ENCODE measurements around the gene ALOXE3.

The ALOXE3 gene

GRCh38 chr17:8101721-8102120, 16.6 kb downstream of the ALOXE3 start:
- H3K36me3 ChIP-seq (ENCODE audit: insufficient read depth, low read length) = no peaks in the 10 kb centered on the region
- no peak overlapping the region for H2AFZ ChIP-seq (ENCODE audit: low read depth, low read length)
- H3K4me1 ChIP-seq (ENCODE audit: insufficient read depth, low read length) = peaks cover 4% of the 10 kb centered on the region
- peaks cover 15% of the 10 kb centered on the region for H3K27me3 ChIP-seq (ENCODE audit: insufficient read depth, low read length)
- H3K4me3 ChIP-seq (ENCODE audit: low read length) = no peak overlapping the region
- no peaks in the 10 kb centered on the region for H3K9me3 ChIP-seq (ENCODE audit: low read length)

- Histone ChIP-seq H3K9me3 (ENCODE audit: low read length) (no peaks in the 10 kb centered on the region), H3K36me3 (ENCODE audit: insufficient read depth, low read length) (no peaks in the 10 kb centered on the region), H3K4me3 (ENCODE audit: low read length) (no peak overlapping the region), H3K27me3 (ENCODE audit: insufficient read depth, low read length) (peaks cover 10% of the 10 kb centered on the region), H3K4me1 (ENCODE audit: insufficient read depth, low read length) (peaks cover 4% of the 10 kb centered on the region), H2AFZ (ENCODE audit: low read depth, low read length) (no peak overlapping the region)
These were observed 17.6 kb downstream of the ALOXE3 start for GRCh38 chr17:8100763-8101162.

GRCh38 chr17:8100111-8100510, 18.2 kb downstream of the ALOXE3 start:
- no peaks in the 10 kb centered on the region for H3K36me3 ChIP-seq (ENCODE audit: insufficient read depth, low read length)

GRCh38 chr17:8096541-8096940, 21.8 kb downstream of the ALOXE3 start:
- peaks cover 4% of the 10 kb centered on the region for H3K27me3 ChIP-seq (ENCODE audit: insufficient read depth, low read length)
- no peak overlapping the region for H3K4me3 ChIP-seq (ENCODE audit: low read length)
- no peak overlapping the region for H2AFZ ChIP-seq (ENCODE audit: low read depth, low read length)
- no peaks in the 10 kb centered on the region for H3K9me3 ChIP-seq (ENCODE audit: low read length)
- no peaks in the 10 kb centered on the region for H3K36me3 ChIP-seq (ENCODE audit: insufficient read depth, low read length)
- H3K4me1 ChIP-seq (ENCODE audit: insufficient read depth, low read length) = peaks cover 4% of the 10 kb centered on the region

More at GRCh38 chr17:8100111-8100510, 18.2 kb downstream of the ALOXE3 start:
- H2AFZ ChIP-seq (ENCODE audit: low read depth, low read length) = no peak overlapping the region
- no peak overlapping the region for H3K4me3 ChIP-seq (ENCODE audit: low read length)
- H3K4me1 ChIP-seq (ENCODE audit: insufficient read depth, low read length) = peaks cover 4% of the 10 kb centered on the region
- H3K9me3 ChIP-seq (ENCODE audit: low read length) = no peaks in the 10 kb centered on the region
- peaks cover 12% of the 10 kb centered on the region for H3K27me3 ChIP-seq (ENCODE audit: insufficient read depth, low read length)

- H3K9me3 ChIP-seq (ENCODE audit: low read length) = no peaks in the 10 kb centered on the region
- H3K4me3 ChIP-seq (ENCODE audit: low read length) = no peak overlapping the region
- peaks cover 7% of the 10 kb centered on the region for H3K27me3 ChIP-seq (ENCODE audit: insufficient read depth, low read length)
- H2AFZ ChIP-seq (ENCODE audit: low read depth, low read length) = no peak overlapping the region
- peaks cover 4% of the 10 kb centered on the region for H3K4me1 ChIP-seq (ENCODE audit: insufficient read depth, low read length)
- no peaks in the 10 kb centered on the region for H3K36me3 ChIP-seq (ENCODE audit: insufficient read depth, low read length)
These were observed 23.0 kb downstream of the ALOXE3 start for GRCh38 chr17:8095361-8095760.

GRCh38 chr17:8091033-8091687, 27.2 kb downstream of the ALOXE3 start:
- no peaks in the 10 kb centered on the region for H3K36me3 ChIP-seq (ENCODE audit: insufficient read depth, low read length)
- no peak overlapping the region for H2AFZ ChIP-seq (ENCODE audit: low read depth, low read length)
- H3K27me3 ChIP-seq (ENCODE audit: insufficient read depth, low read length) = peaks cover 32% of the 10 kb centered on the region
- H3K4me3 ChIP-seq (ENCODE audit: low read length) = no peak overlapping the region
- H3K9me3 ChIP-seq (ENCODE audit: low read length) = no peaks in the 10 kb centered on the region
- H3K4me1 ChIP-seq (ENCODE audit: insufficient read depth, low read length) = no peaks in the 10 kb centered on the region

- Histone ChIP-seq H2AFZ (ENCODE audit: low read depth, low read length) (no peak overlapping the region), H3K36me3 (ENCODE audit: insufficient read depth, low read length) (no peaks in the 10 kb centered on the region), H3K27me3 (ENCODE audit: insufficient read depth, low read length) (peaks cover 39% of the 10 kb centered on the region), H3K4me1 (ENCODE audit: insufficient read depth, low read length) (no peaks in the 10 kb centered on the region), H3K9me3 (ENCODE audit: low read length) (no peaks in the 10 kb centered on the region), H3K4me3 (ENCODE audit: low read length) (no peak overlapping the region)
These were observed 28.6 kb downstream of the ALOXE3 start for GRCh38 chr17:8089728-8090127.

- Histone ChIP-seq H3K4me3 (ENCODE audit: low read length) (no peak overlapping the region), H3K4me1 (ENCODE audit: insufficient read depth, low read length) (no peaks in the 10 kb centered on the region), H3K9me3 (ENCODE audit: low read length) (no peaks in the 10 kb centered on the region), H2AFZ (ENCODE audit: low read depth, low read length) (no peak overlapping the region), H3K27me3 (ENCODE audit: insufficient read depth, low read length) (peaks cover 47% of the 10 kb centered on the region), H3K36me3 (ENCODE audit: insufficient read depth, low read length) (no peaks in the 10 kb centered on the region)
These were observed 30.4 kb downstream of the ALOXE3 start for GRCh38 chr17:8087952-8088230.

- no peak within 1 kb of the TSS for H2AFZ ChIP-seq (ENCODE audit: low read depth, low read length)
- H3K27me3 ChIP-seq (ENCODE audit: insufficient read depth, low read length) = peaks cover 47% of the 10 kb centered on the region
- no peaks in the 10 kb centered on the region for H3K4me1 ChIP-seq (ENCODE audit: insufficient read depth, low read length)
- H3K4me3 ChIP-seq (ENCODE audit: low read length) = no peak within 1 kb of the TSS
- H3K36me3 ChIP-seq (ENCODE audit: insufficient read depth, low read length) = no peaks in the 10 kb centered on the region
- H3K9me3 ChIP-seq (ENCODE audit: low read length) = no peaks in the 10 kb centered on the region
These were observed 31.0 kb downstream of the ALOXE3 start, which contains the start of gene ALOX12B for GRCh38 chr17:8087075-8087951. Gene ALOX12B, minus strand, starts transcription at chr17:8087716. Its CDS starts 274 bp downstream, at chr17:8087442.

GRCh38 chr17:8084250-8084649, 34.1 kb downstream of the ALOXE3 start:
- H3K4me1 ChIP-seq (ENCODE audit: insufficient read depth, low read length) = peaks cover 3% of the 10 kb centered on the region
- no peaks in the 10 kb centered on the region for H3K9me3 ChIP-seq (ENCODE audit: low read length)
- H3K27me3 ChIP-seq (ENCODE audit: insufficient read depth, low read length) = peaks cover 47% of the 10 kb centered on the region
- no peaks in the 10 kb centered on the region for H3K36me3 ChIP-seq (ENCODE audit: insufficient read depth, low read length)
- no peak overlapping the region for H3K4me3 ChIP-seq (ENCODE audit: low read length)
- no peak overlapping the region for H2AFZ ChIP-seq (ENCODE audit: low read depth, low read length)

GRCh38 chr17:8082292-8082691, 36.0 kb downstream of the ALOXE3 start:
- Histone ChIP-seq H3K36me3 (ENCODE audit: insufficient read depth, low read length) (no peaks in the 10 kb centered on the region), H3K9me3 (ENCODE audit: low read length) (no peaks in the 10 kb centered on the region), H3K4me3 (ENCODE audit: low read length) (no peak overlapping the region), H3K4me1 (ENCODE audit: insufficient read depth, low read length) (peaks cover 3% of the 10 kb centered on the region), H3K27me3 (ENCODE audit: insufficient read depth, low read length) (peaks cover 47% of the 10 kb centered on the region), H2AFZ (ENCODE audit: low read depth, low read length) (no peak overlapping the region)

- Histone ChIP-seq H2AFZ (ENCODE audit: low read depth, low read length) (no peak overlapping the region), H3K4me1 (ENCODE audit: insufficient read depth, low read length) (peaks cover 3% of the 10 kb centered on the region), H3K4me3 (ENCODE audit: low read length) (no peak overlapping the region), H3K9me3 (ENCODE audit: low read length) (no peaks in the 10 kb centered on the region), H3K27me3 (ENCODE audit: insufficient read depth, low read length) (peaks cover 47% of the 10 kb centered on the region), H3K36me3 (ENCODE audit: insufficient read depth, low read length) (no peaks in the 10 kb centered on the region)
These were observed 36.4 kb downstream of the ALOXE3 start for GRCh38 chr17:8081876-8082275.

- Histone ChIP-seq H3K9me3 (ENCODE audit: low read length) (no peaks in the 10 kb centered on the region), H3K36me3 (ENCODE audit: insufficient read depth, low read length) (no peaks in the 10 kb centered on the region), H2AFZ (ENCODE audit: low read depth, low read length) (no peak overlapping the region), H3K4me3 (ENCODE audit: low read length) (no peak overlapping the region), H3K27me3 (ENCODE audit: insufficient read depth, low read length) (peaks cover 47% of the 10 kb centered on the region), H3K4me1 (ENCODE audit: insufficient read depth, low read length) (peaks cover 3% of the 10 kb centered on the region)
These were observed 37.5 kb downstream of the ALOXE3 start for GRCh38 chr17:8080799-8081219.
